ENCODE measurements around the gene CPEB4.

DNA sequence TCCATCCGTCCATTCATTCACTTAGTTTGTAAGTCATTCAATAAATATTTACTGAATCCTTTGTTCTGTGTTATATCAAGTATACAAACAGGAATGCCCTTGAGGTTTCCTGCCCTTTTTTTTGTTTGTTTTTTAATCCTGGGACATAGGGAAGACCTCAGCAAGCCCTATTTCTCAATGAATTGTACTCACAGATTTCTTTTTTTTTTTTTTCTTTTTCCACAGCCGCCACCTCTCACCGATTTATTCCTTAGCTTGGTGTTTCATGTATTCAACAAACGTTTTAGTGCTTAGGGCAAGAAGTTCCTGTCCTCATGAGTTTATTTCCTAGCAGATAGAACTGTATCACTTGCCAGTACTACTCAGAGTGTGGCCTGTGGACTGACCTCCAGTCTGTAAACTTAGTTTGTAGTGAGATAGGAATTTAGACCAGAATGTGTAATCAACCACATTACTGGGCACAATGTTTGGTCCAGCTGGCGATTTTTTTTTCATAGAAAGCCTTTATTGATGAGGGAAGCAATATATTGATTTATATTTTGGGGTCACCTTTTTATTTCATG lies 65.5 kb downstream of the CPEB4 start:
- TF ChIP-seq, protein P1, sequence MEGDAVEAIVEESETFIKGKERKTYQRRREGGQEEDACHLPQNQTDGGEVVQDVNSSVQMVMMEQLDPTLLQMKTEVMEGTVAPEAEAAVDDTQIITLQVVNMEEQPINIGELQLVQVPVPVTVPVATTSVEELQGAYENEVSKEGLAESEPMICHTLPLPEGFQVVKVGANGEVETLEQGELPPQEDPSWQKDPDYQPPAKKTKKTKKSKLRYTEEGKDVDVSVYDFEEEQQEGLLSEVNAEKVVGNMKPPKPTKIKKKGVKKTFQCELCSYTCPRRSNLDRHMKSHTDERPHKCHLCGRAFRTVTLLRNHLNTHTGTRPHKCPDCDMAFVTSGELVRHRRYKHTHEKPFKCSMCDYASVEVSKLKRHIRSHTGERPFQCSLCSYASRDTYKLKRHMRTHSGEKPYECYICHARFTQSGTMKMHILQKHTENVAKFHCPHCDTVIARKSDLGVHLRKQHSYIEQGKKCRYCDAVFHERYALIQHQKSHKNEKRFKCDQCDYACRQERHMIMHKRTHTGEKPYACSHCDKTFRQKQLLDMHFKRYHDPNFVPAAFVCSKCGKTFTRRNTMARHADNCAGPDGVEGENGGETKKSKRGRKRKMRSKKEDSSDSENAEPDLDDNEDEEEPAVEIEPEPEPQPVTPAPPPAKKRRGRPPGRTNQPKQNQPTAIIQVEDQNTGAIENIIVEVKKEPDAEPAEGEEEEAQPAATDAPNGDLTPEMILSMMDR (IDR thresholded peaks at IDR 0.05; ENCODE audit: low read depth, low read length): no peak
- TF ChIP-seq EZH2phosphoT487 (IDR thresholded peaks at IDR 0.05; ENCODE audit: low read depth): no peak

Measured in OCI-LY3 (cell line).